Ovary (tissue), 3 donors: Measurements from ENCODE around the gene C6orf118.

ENCODE experiments used
- EP300 ChIP-seq: sonication (generic); formaldehyde crosslinking; IDR thresholded peaks from one replicate; pipeline ENCODE4 v1.6.1; 2017; ENCODE audit warnings: antibody characterized with exemption
- POLR2A ChIP-seq: fragments of 450-650 bp; IDR thresholded peaks from one replicate; pipeline ENCODE4 v1.6.1; 2017; ENCODE audit warnings: antibody characterized with exemption, mild to moderate bottlenecking, moderate library complexity
- TF ChIP-seq, protein P1 (sequence below), 3 donors: fragments of 450-650 bp in 2 of 3; fragments of 200-600 bp in 1 of 3; IDR thresholded peaks; one replicate each; pipeline versions ENCODE4 v1.5.1 to v1.8.0; 2016 to 2022; ENCODE audit warnings: antibody characterized with exemption in 3 of 3, mild to moderate bottlenecking in 1 of 3
- donor health status: DM: no; HTN: no; CAD: no.

DNA sequence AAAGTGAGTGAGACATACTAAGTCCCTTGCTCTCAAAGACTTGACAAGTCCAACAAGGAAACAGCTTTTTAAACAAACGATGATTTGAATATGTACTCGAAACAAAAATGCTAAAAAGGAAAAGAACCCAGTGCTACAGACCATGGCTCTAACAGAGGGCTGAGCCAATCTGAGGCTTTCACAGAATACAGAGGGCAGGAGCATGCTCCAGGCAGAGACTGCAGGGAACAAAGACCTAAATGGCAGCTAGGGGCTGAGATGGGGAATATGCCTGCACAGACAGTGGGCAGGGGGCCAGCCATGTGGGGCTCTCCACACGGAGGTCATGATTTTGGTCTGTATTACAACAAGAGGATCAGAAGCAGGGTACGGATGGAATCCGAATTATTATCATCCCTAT, 31.1 kb upstream of the C6orf118 start:
- TF ChIP-seq, protein P1, sequence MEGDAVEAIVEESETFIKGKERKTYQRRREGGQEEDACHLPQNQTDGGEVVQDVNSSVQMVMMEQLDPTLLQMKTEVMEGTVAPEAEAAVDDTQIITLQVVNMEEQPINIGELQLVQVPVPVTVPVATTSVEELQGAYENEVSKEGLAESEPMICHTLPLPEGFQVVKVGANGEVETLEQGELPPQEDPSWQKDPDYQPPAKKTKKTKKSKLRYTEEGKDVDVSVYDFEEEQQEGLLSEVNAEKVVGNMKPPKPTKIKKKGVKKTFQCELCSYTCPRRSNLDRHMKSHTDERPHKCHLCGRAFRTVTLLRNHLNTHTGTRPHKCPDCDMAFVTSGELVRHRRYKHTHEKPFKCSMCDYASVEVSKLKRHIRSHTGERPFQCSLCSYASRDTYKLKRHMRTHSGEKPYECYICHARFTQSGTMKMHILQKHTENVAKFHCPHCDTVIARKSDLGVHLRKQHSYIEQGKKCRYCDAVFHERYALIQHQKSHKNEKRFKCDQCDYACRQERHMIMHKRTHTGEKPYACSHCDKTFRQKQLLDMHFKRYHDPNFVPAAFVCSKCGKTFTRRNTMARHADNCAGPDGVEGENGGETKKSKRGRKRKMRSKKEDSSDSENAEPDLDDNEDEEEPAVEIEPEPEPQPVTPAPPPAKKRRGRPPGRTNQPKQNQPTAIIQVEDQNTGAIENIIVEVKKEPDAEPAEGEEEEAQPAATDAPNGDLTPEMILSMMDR (IDR thresholded peaks at IDR 0.05), result no peak
- no peak for TF ChIP-seq POLR2A
- TF ChIP-seq EP300, result no peak
